Choroid plexus epithelial cell (primary cell): Measurements from ENCODE around the gene SMARCE1.
"Not testable (repeated sequence)": the region's sequence is repeated elsewhere in the genome, so short reads cannot be mapped to it uniquely, and the experiment has no call there.

ENCODE experiments used
- DNase-seq: peaks from one replicate; pipeline ENCODE4 v3.0.0-alpha.2; 2010; ENCODE audit warnings: low read depth
- H3K4me3 ChIP-seq: 2 replicates; pipeline ENCODE4 v1.5.1; 2011; ENCODE audit warnings: low read depth, mild to moderate bottlenecking, control low read depth, low read length, moderate library complexity
- TF ChIP-seq, protein P1 (sequence below): conservative IDR thresholded peaks from 2 replicates; pipeline ENCODE4 v1.5.1; 2011; ENCODE audit warnings: low read depth, mild to moderate bottlenecking, control low read depth, inconsistent platforms, low read length, moderate library complexity

The SMARCE1 gene

DNA sequence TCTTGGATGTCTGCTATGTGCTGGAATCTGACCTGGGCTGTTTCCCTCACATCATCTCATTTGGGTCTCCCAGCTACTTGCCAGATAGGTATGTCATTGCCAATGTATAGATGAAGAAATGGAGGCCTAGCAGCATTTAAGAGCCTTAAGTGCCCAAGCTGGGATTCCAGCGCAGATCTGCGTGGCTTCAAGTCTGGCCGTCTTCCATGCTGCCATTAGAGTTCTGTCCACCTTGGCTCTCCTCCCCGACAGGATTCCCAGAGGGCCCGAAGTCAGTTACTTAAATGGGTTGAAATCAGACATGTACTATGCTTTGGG, 49.4 kb downstream of the SMARCE1 start:
- TF ChIP-seq, protein P1, sequence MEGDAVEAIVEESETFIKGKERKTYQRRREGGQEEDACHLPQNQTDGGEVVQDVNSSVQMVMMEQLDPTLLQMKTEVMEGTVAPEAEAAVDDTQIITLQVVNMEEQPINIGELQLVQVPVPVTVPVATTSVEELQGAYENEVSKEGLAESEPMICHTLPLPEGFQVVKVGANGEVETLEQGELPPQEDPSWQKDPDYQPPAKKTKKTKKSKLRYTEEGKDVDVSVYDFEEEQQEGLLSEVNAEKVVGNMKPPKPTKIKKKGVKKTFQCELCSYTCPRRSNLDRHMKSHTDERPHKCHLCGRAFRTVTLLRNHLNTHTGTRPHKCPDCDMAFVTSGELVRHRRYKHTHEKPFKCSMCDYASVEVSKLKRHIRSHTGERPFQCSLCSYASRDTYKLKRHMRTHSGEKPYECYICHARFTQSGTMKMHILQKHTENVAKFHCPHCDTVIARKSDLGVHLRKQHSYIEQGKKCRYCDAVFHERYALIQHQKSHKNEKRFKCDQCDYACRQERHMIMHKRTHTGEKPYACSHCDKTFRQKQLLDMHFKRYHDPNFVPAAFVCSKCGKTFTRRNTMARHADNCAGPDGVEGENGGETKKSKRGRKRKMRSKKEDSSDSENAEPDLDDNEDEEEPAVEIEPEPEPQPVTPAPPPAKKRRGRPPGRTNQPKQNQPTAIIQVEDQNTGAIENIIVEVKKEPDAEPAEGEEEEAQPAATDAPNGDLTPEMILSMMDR: no peak
- no peak for DNase-seq
- H3K4me3 ChIP-seq: no peak overlapping the region

DNA sequence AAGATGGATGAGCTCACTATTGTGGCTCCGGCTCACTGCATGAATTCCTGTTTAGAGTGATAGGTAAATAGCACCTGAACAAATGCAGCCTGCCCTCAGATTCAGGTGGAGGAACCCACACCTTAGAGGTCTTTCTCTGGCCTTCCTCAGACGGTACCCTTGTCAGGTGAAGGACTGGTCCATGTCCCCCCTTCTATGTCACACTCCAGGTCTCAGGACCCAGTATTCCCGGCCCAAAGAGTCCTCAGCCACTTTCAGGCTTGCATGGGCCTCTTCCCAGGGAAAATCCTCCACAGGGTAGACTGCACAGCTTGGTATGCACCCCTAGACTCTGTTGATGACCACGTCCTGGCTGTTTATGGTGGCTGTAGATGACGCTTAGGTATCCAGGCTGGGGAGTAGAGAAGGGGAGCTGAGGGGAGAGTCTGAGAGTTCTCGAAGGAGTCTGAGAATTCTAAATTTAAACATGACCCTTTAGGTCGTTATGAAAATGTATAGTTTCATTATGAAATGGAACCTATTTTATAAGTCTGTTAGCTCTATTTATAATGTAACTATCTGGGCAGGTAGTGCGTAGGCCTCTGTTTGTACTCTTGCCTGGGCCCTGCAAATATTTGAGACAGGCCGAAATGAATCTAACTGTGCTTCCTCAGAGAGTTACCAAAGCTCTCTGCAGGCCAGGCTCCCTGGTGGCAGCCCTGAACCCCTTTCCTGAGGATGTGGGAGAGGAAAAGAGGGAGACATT, 49.9 kb downstream of the SMARCE1 start:
- no peak overlapping the region for H3K4me3 ChIP-seq
- no peak for DNase-seq
- TF ChIP-seq, protein P1: no peak

DNA sequence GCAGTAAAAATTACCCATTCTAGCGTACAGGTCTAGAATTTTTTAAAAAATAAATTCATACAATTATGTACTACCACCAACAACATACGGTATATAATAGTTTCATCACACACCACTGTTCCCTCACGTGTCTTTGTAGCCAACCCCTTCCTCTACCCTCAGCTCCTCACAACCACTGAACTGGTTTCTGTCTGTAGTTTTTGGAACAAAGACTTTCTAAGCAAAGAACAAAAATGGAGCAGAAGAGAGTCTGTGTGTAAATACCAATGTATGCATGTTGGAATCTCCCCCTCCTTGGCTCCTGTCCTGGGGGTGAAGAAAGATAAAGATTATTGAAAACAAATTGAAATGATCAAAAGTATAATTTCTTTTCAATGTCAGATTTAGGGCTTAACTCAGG, 50.5 kb downstream of the SMARCE1 start:
- no peak overlapping the region for H3K4me3 ChIP-seq
- no peak for DNase-seq
- TF ChIP-seq, protein P1: no peak

DNA sequence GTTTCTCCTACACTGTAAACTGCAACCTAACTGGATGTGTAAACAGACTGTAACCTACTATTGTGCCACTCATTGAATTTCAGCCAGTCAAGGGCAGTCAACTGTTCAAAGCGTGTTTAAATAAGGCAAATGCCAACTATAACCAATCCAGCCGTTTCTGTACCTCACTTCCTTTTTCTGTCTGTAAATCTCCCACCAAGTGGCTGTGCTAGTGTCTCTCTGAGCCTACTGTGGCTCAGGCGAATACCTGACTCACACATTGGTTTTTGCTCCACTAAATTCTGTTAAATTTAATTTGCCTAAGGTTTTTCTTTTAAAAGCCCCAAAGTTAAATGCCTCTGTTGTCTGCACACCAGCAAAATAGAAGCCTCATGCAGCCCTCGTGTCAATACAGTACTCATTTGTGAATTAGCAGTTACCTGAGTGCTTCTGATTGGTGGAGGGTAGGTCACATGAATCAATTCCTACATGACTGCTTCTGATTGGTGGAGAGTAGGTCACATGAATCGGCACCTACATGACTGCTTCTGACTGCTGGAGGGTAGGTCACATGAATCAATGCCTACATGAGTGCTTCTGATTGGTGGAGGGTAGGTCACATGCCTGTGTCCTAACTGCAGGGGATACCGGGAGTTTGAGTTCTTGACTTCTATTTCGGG, 51.2 kb downstream of the SMARCE1 start:
- no peak overlapping the region for H3K4me3 ChIP-seq
- TF ChIP-seq, protein P1: no peak
- DNase-seq: no peak

DNA sequence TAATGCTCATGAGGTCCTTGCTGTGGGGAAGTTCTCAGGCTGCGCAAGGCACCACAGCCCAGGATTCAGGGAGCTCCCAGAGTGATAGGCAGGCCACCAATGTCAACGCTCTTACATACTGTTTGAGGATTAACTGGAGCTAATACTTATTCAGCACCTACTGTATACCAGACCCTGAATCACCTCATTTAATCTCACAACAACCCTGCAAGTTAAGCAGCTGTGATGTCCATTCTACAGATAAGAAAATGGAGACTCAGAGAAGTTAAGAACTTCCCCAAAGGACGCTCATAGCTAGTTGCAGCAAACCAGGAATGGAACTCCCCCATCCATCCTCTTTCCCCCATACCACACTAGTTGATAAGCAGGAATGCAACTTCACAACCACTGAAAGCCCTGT, 56.9 kb downstream of the SMARCE1 start:
- no peak overlapping the region for H3K4me3 ChIP-seq
- TF ChIP-seq, protein P1: no peak
- DNase-seq: no peak

DNA sequence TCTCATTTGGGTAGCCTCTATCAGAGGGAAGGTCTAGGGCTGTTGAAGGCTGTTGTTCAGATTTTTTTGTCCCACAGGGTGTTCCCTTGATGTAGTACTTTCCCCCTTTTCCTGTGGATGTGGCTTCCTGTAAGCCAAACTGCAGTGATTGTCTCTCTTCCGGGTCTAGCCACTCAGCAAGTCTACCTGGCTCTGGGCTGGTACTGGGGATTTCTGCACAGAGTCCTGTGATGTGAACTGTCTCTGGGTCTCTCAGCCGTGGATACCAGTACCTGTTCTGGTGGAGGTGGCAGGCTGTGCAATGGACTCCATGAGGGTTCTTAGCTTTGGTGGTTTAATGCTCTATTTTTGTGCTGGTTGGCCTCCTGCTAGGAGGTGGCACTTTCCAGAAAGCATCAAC, 59.1 kb downstream of the SMARCE1 start:
- DNase-seq: no peak
- no peak overlapping the region for H3K4me3 ChIP-seq
- TF ChIP-seq, protein P1: no peak

DNA sequence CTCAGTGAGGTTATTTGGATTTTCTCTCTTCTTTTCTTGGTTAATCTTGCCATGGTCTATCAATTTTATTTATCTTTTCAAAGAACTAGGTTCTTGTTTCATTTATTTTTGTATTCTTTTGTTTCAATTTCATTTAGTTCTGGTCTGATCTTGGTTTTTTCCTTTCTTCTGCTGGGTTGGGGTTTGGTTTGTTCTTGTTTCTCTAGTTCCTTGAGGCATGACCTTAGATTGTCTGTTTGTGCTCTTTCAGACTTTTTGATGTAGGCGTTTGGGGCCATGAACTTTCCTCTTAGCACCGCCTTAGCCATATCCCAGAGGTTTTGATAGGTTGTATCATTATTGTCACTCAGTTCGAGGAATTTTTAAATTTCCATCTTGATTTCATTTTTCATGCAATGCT, 61.4 kb downstream of the SMARCE1 start:
- not testable (repeated sequence) for DNase-seq, H3K4me3 ChIP-seq

DNA sequence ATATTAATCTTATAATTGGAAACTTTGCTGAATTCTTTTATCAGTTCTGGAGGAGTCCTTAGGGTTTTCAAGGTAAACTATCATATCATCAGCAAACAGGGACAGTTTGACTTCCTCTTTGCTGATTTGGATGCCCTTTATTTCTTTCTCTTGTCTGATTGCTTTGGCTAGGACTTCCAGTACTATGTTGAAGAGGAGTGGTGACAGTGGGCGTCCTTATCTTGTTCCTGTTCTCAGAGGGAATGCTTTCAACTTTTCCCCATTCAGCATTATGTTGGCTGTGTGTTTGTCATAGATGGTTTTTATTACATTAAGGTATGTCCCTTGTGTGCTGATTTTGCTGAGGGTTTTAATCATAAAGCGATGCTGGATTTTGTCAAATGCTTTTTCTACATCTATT, 62.7 kb downstream of the SMARCE1 start:
- not testable (repeated sequence) for H3K4me3 ChIP-seq, DNase-seq
